ENCODE data around the gene MIDN. TPM values are rescaled to one million over a fixed set of nuclear protein-coding genes. Genes with fewer than 3 reads are reported as not detected.

The MIDN gene
- total RNA-seq, 1 experiment from 2014 or later = 125 TPM

DNA sequence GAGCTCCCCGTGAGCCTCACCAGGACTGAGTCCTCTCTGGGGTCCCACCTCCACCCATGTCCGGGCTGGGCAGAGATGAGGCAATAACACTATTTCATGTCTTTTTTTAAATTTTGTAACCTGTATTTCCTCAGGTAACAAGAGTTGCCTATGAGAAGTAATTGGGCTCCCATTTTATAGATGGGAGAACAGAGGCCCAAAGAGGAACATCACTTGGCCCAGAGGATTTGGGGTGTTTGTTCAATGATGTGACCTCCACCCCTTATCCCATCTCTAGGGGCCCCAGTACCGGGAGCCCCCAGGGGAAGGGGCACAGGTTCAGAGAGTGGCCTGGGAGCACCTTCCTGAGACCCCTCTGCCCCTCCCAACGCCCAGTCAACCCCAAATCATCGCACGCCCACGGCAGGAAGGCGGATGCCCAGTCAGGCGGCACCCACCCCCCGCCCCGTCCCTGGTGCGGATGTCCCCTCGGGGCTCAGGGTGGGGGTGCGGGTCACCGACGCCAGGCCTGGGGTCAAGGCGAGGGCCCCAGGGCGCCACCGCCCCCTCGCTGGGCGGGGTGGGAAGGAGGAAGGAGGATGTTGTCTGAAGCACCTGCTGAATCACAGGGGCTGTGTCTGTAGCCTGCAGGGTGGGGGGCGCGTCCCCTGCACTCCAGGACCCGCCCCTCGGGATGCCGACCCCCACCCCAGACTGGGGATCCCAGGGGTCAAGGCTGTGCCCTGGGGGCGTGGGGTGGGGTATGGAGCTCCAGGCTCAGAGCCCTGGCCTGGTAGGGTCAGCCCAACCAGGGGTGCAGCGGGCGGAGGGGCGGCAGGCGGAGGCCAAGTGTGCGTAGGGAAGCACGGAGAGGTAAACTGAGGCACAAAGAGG is 11.7 kb downstream of the MIDN start:
- Mint-ChIP-seq H3K4me1 (ENCODE audit: low read depth, unreplicated experiment) (peaks cover 24% of the 10 kb centered on the region), H3K27ac (ENCODE audit: unreplicated experiment) (peak overlapping the region; percentile 98), H3K9me3 (ENCODE audit: unreplicated experiment) (no peaks in the 10 kb centered on the region), H3K36me3 (ENCODE audit: insufficient read depth, unreplicated experiment) (peaks cover 90% of the 10 kb centered on the region), H3K27me3 (ENCODE audit: insufficient read depth, unreplicated experiment) (no peaks in the 10 kb centered on the region), H3K4me3 (ENCODE audit: unreplicated experiment) (peak overlapping the region; percentile 78)
- peaks cover 7% of the 10 kb centered on the region for H3K36me3 ChIP-seq (ENCODE audit: control insufficient read depth, insufficient read depth, low read length)
- intact Hi-C loops (cut with micrococcal nuclease; ENCODE audit: unreplicated experiment) = loop anchor here (1.0 kb wide), 2 partner anchors 9 kb away; partner anchors contain the start of gene CIRBP
- H3K4me3 ChIP-seq (ENCODE audit: low read depth, low read length) = peak overlapping the region; percentile 39
- peak in 1 of 2 experiments; percentile 53 for DNase-seq
- no peaks in the 10 kb centered on the region for H3K9me3 ChIP-seq
- BruUV-seq (replicated peaks) = no TSS peak
- peaks cover 72% of the 10 kb centered on the region for H3K4me1 ChIP-seq
- CTCF ChIA-PET = interaction anchor here (0.5 to 5.2 kb wide), 4 partner anchors 9 to 231 kb away, joined by 3 to 41 read pairs (median 4); partner anchors contain the start of genes CIRBP and REEP6
- H3K27me3 ChIP-seq (replicated peaks; ENCODE audit: control insufficient read depth, insufficient read depth, low read length) = no peaks in the 10 kb centered on the region
- TF ChIP-seq, protein P1, sequence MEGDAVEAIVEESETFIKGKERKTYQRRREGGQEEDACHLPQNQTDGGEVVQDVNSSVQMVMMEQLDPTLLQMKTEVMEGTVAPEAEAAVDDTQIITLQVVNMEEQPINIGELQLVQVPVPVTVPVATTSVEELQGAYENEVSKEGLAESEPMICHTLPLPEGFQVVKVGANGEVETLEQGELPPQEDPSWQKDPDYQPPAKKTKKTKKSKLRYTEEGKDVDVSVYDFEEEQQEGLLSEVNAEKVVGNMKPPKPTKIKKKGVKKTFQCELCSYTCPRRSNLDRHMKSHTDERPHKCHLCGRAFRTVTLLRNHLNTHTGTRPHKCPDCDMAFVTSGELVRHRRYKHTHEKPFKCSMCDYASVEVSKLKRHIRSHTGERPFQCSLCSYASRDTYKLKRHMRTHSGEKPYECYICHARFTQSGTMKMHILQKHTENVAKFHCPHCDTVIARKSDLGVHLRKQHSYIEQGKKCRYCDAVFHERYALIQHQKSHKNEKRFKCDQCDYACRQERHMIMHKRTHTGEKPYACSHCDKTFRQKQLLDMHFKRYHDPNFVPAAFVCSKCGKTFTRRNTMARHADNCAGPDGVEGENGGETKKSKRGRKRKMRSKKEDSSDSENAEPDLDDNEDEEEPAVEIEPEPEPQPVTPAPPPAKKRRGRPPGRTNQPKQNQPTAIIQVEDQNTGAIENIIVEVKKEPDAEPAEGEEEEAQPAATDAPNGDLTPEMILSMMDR (IDR thresholded peaks at IDR 0.05; ENCODE audit: insufficient read depth in 1 of 2, low read depth in 1 of 2, low read length in 1 of 2, severe bottlenecking in 1 of 2, unreplicated experiment in 1 of 2) = no peak
- POLR2A ChIA-PET = interaction anchor here (0.5 to 3.1 kb wide), 6 partner anchors 9 to 345 kb away, joined by 3 to 62 read pairs (median 3); partner anchors contain the start of gene CIRBP

DNA sequence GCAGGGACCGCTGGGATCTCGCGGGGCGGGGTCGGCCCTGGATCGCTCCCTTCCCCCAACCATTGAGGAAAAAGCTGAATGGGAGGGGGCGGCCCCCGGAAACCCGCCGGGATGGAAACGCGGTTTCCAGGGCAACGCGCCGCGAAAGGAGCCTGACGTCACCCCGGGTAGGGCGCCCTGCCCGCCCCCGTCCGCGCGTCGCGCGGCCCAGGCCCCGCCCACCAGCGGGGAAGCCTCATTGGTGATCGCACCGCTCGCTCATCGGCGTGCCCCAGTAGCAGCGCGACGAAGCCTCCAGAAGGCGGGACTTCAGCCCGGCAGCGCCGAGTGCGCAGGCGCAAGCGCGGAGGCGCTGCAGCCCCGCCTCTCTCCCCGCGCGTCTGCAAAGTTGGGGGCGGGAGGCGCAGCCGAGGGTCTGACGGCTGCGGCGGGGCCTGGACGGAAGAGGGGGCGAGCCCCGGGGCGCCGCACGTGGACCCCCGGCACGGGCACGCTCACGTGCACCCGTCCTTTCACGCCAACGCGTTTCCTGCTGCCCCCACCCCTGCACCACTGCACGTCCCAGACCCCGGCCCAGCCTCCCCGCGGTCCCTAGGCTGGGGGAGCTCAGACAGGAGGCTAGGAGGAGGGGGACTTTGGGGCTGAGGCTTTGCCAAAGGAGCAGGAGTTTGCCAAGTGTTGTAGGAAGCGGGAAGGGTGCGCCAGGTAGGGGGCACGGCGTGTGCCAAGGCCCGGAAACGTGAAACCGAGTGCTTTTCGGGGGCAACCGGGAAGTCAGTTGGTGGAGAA is 12.6 kb downstream of the MIDN start:
- Mint-ChIP-seq H3K4me3 (ENCODE audit: unreplicated experiment) (peak overlapping the region; percentile 78), H3K36me3 (ENCODE audit: insufficient read depth, unreplicated experiment) (peaks cover 89% of the 10 kb centered on the region), H3K27ac (ENCODE audit: unreplicated experiment) (peak overlapping the region; percentile 98), H3K9me3 (ENCODE audit: unreplicated experiment) (no peaks in the 10 kb centered on the region), H3K27me3 (ENCODE audit: insufficient read depth, unreplicated experiment) (no peaks in the 10 kb centered on the region), H3K4me1 (ENCODE audit: low read depth, unreplicated experiment) (peaks cover 24% of the 10 kb centered on the region)
- CTCF ChIA-PET = interaction anchor here (5.2 kb wide), 1 partner anchor 17 kb away, joined by 41 read pairs; no protein-coding TSS in a partner anchor
- TF ChIP-seq, protein P1 (IDR thresholded peaks at IDR 0.05; ENCODE audit: insufficient read depth in 1 of 2, low read depth in 1 of 2, low read length in 1 of 2, severe bottlenecking in 1 of 2, unreplicated experiment in 1 of 2) = no peak
- peak; percentile 96 to 97 for DNase-seq
- H3K4me1 ChIP-seq = peaks cover 66% of the 10 kb centered on the region
- peak overlapping the region; percentile 65 for H3K4me3 ChIP-seq (ENCODE audit: low read depth, low read length)
- peaks cover 1% of the 10 kb centered on the region for H3K36me3 ChIP-seq (ENCODE audit: control insufficient read depth, insufficient read depth, low read length)
- H3K27me3 ChIP-seq (replicated peaks; ENCODE audit: control insufficient read depth, insufficient read depth, low read length) = no peaks in the 10 kb centered on the region
- H3K9me3 ChIP-seq = no peaks in the 10 kb centered on the region
- POLR2A ChIA-PET = interaction anchor here (0.6 to 3.1 kb wide), 5 partner anchors 8 to 345 kb away, joined by 3 to 62 read pairs (median 3); partner anchors contain the start of gene CIRBP
- intact Hi-C loops (cut with micrococcal nuclease; ENCODE audit: unreplicated experiment) = no loop called here
- BruUV-seq (replicated peaks) = no TSS peak

DNA sequence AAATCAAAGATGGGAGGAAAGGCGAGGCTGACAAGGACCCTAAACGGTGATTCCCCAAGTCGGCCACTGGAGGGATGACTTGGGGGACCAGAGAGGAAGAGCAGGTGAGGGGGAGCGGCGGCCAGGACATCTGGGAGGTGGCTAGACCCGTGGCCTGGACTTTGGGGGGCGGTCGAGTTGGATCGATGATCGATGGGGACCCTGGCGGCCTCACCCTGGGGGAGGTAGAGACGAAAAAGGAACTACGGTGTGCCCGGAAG is 13.1 kb downstream of the MIDN start:
- H3K4me3 ChIP-seq (ENCODE audit: low read depth, low read length) = peak overlapping the region; percentile 65
- no peaks in the 10 kb centered on the region for H3K27me3 ChIP-seq (replicated peaks; ENCODE audit: control insufficient read depth, insufficient read depth, low read length)
- POLR2A ChIA-PET = interaction anchor here (1.8 to 3.1 kb wide), 2 partner anchors 8 kb away, joined by 8 to 62 read pairs; partner anchors contain the start of gene CIRBP
- CTCF ChIA-PET = interaction anchor here (5.2 kb wide), 1 partner anchor 17 kb away, joined by 41 read pairs; no protein-coding TSS in a partner anchor
- Mint-ChIP-seq H3K9me3 (ENCODE audit: unreplicated experiment) (no peaks in the 10 kb centered on the region), H3K27me3 (ENCODE audit: insufficient read depth, unreplicated experiment) (no peaks in the 10 kb centered on the region), H3K4me1 (ENCODE audit: low read depth, unreplicated experiment) (peaks cover 24% of the 10 kb centered on the region), H3K4me3 (ENCODE audit: unreplicated experiment) (peak overlapping the region; percentile 78), H3K27ac (ENCODE audit: unreplicated experiment) (peak overlapping the region; percentile 98), H3K36me3 (ENCODE audit: insufficient read depth, unreplicated experiment) (peaks cover 89% of the 10 kb centered on the region)
- intact Hi-C loops (cut with micrococcal nuclease; ENCODE audit: unreplicated experiment) = no loop called here
- peaks cover 65% of the 10 kb centered on the region for H3K4me1 ChIP-seq
- no TSS peak for BruUV-seq (replicated peaks)
- DNase-seq = no peak
- TF ChIP-seq, protein P1 (IDR thresholded peaks at IDR 0.05; ENCODE audit: insufficient read depth in 1 of 2, low read depth in 1 of 2, low read length in 1 of 2, severe bottlenecking in 1 of 2, unreplicated experiment in 1 of 2) = peak in 1 of 2 experiments; percentile 1
- H3K9me3 ChIP-seq = no peaks in the 10 kb centered on the region
- peaks cover under 1% of the 10 kb centered on the region for H3K36me3 ChIP-seq (ENCODE audit: control insufficient read depth, insufficient read depth, low read length)

Data from Caco-2 (cell line).